H1 (cell line): ENCODE measurements around the gene PRR5. TPM values are rescaled to one million over a fixed set of nuclear protein-coding genes. Genes with fewer than 3 reads are reported as not detected.

Experiments
- CTCF ChIA-PET: fragments of 300-600 bp; sonication (Branson Sonifier 250); formaldehyde crosslinking; loops from one replicate; lab custom pipeline; 2021; ENCODE audit not compliant: partially characterized antibody; lab: Charles Lee
- POLR2A ChIA-PET: fragments of 300-600 bp; sonication (Branson Sonifier 250); formaldehyde crosslinking; loops from one replicate; lab custom pipeline; 2021; ENCODE audit warnings: inconsistent platforms; ENCODE audit not compliant: partially characterized antibody; lab: Charles Lee
- DNase-seq, 2 experiments: peaks; one replicate each; pipeline versions ENCODE4 v3.0.0 to v3.0.0-alpha.2; 2010 to 2022; ENCODE audit warnings: low spot score in 2 of 2, low read depth in 1 of 2, mixed read lengths in 1 of 2
- FAIRE-seq: peaks from 2 replicates; lab custom pipeline; 2011; peaks lifted over from hg19 to GRCh38; lab: Jason Lieb, UNC
- H2AFZ ChIP-seq: 2 replicates; pipeline ENCODE4 v1.8.1; 2012; ENCODE audit warnings: low read length, inconsistent platforms
- H2AK5ac ChIP-seq: 2 replicates; pipeline ENCODE4 v1.6.1; 2013; ENCODE audit warnings: low read depth, low read length
- H2BK120ac ChIP-seq: replicated peaks from 2 replicates; pipeline ENCODE3; 2013; ENCODE audit warnings: low read depth, low read length, inconsistent platforms
- H2BK12ac ChIP-seq: 2 replicates; pipeline ENCODE4 v1.6.1; 2013; ENCODE audit warnings: low read depth, low read length
- H2BK15ac ChIP-seq: 2 replicates; pipeline ENCODE4 v1.6.1; 2013; ENCODE audit warnings: low read length
- H2BK20ac ChIP-seq: 2 replicates; pipeline ENCODE4 v1.6.1; 2013; ENCODE audit warnings: low read length
- H2BK5ac ChIP-seq: 2 replicates; pipeline ENCODE4 v1.6.1; 2013; ENCODE audit warnings: low read depth, low read length
- H3K14ac ChIP-seq: 2 replicates; pipeline ENCODE4 v1.6.1; 2013; ENCODE audit warnings: inconsistent platforms; ENCODE audit not compliant: insufficient read length
- H3K18ac ChIP-seq: 2 replicates; pipeline ENCODE4 v1.6.1; 2013; ENCODE audit warnings: low read length; ENCODE audit errors: extremely low read depth
- H3K23ac ChIP-seq: 2 replicates; pipeline ENCODE4 v1.6.1; 2013; ENCODE audit warnings: inconsistent platforms; ENCODE audit not compliant: insufficient read length
- H3K23me2 ChIP-seq: 2 replicates; pipeline ENCODE4 v1.6.1; 2013; ENCODE audit warnings: low read depth, low read length
- H3K27ac ChIP-seq: 2 replicates; pipeline ENCODE4 v1.6.1; 2011; ENCODE audit warnings: low read depth, low read length, inconsistent platforms
- H3K27me3 ChIP-seq, 4 experiments: replicated peaks in 1 of 4; 1 replicate in 1 of 4; 2 replicates in 3 of 4; pipeline versions ENCODE4 v1.6.1 to v1.8.1; 2011 to 2013; ENCODE audit warnings: low read length in 3 of 4, mild to moderate bottlenecking in 3 of 4, inconsistent platforms in 2 of 4, mixed read lengths in 2 of 4, moderate library complexity in 1 of 4; ENCODE audit not compliant: control insufficient read depth in 3 of 4, insufficient read depth in 3 of 4; ENCODE audit errors: extremely low read depth in 1 of 4
- H3K36me3 ChIP-seq, 4 experiments: 2 replicates each; pipeline versions ENCODE4 v1.6.1 to v1.8.1; 2011 to 2013; ENCODE audit warnings: mild to moderate bottlenecking in 4 of 4, low read length in 3 of 4, moderate library complexity in 2 of 4, control low read depth in 1 of 4, inconsistent platforms in 1 of 4; ENCODE audit not compliant: insufficient read depth in 4 of 4, control insufficient read depth in 2 of 4
- H3K4ac ChIP-seq: replicated peaks from 2 replicates; pipeline ENCODE3; 2013; ENCODE audit warnings: low read length, low read depth, mixed read lengths, inconsistent platforms; ENCODE audit not compliant: insufficient read length
- H3K4me1 ChIP-seq, 4 experiments: replicated peaks in 1 of 4; 1 replicate in 1 of 4; 2 replicates in 3 of 4; pipeline versions ENCODE4 v1.6.1 to v1.8.1; 2011 to 2013; ENCODE audit warnings: low read length in 3 of 4, inconsistent platforms in 2 of 4, mixed read lengths in 1 of 4; ENCODE audit not compliant: insufficient read depth in 4 of 4, control insufficient read depth in 3 of 4
- H3K4me2 ChIP-seq, 2 experiments: 2 replicates each; pipeline versions ENCODE4 v1.6.1 to v1.8.1; 2011 to 2013; ENCODE audit warnings: low read depth in 2 of 2, low read length in 2 of 2, control low read depth in 1 of 2, inconsistent platforms in 1 of 2, mild to moderate bottlenecking in 1 of 2; ENCODE audit not compliant: insufficient read depth in 1 of 2
- H3K4me3 ChIP-seq, 4 experiments: fragments of 200-600, 300-600 bp in 1 of 4; sonication (generic), shearing (Covaris generic), sonication (Bioruptor Twin) in 1 of 4; 2 replicates each; pipeline versions ENCODE4 v1.5.1 to v1.8.1; 2011 to 2016; ENCODE audit warnings: low read length in 4 of 4, low read depth in 3 of 4, control low read depth in 2 of 4, inconsistent platforms in 2 of 4, mild to moderate bottlenecking in 2 of 4, mixed read lengths in 1 of 4, moderate library complexity in 1 of 4; ENCODE audit not compliant: insufficient read depth in 2 of 4; ENCODE audit errors: extremely low read depth in 1 of 4
- H3K56ac ChIP-seq: replicated peaks from 2 replicates; pipeline ENCODE3; 2013; ENCODE audit warnings: low read depth, mild to moderate bottlenecking, mixed read lengths, low read length, inconsistent platforms; ENCODE audit not compliant: insufficient read length
- H3K79me1 ChIP-seq: 2 replicates; pipeline ENCODE4 v1.6.1; 2013; ENCODE audit warnings: low read depth, low read length, control low read depth
- H3K79me2 ChIP-seq, 2 experiments: 2 replicates each; pipeline versions ENCODE4 v1.6.1 to v1.8.1; 2012 to 2013; ENCODE audit warnings: low read length in 2 of 2, mild to moderate bottlenecking in 2 of 2, inconsistent platforms in 1 of 2; ENCODE audit not compliant: insufficient read depth in 2 of 2, control insufficient read depth in 1 of 2
- H3K9ac ChIP-seq, 4 experiments: replicated peaks in 1 of 4; 1 replicate in 1 of 4; 2 replicates in 3 of 4; pipeline versions ENCODE4 v1.6.1 to v1.8.1; 2011 to 2013; ENCODE audit warnings: low read depth in 3 of 4, low read length in 3 of 4, control low read depth in 2 of 4, mild to moderate bottlenecking in 2 of 4, moderate library complexity in 2 of 4, inconsistent platforms in 1 of 4; ENCODE audit errors: extremely low read depth in 1 of 4
- H3K9me3 ChIP-seq, 2 experiments: 2 replicates each; pipeline versions ENCODE4 v1.6.1 to v1.8.1; 2012 to 2013; ENCODE audit warnings: mild to moderate bottlenecking in 2 of 2, moderate library complexity in 2 of 2, control low read depth in 1 of 2, inconsistent platforms in 1 of 2, low read depth in 1 of 2, low read length in 1 of 2, mixed read lengths in 1 of 2; ENCODE audit not compliant: insufficient read depth in 2 of 2
- H4K20me1 ChIP-seq, 2 experiments: replicated peaks in 1 of 2; 2 replicates each; pipeline versions ENCODE3 to v1.8.1; 2011 to 2013; ENCODE audit warnings: inconsistent platforms in 2 of 2, low read length in 2 of 2, mild to moderate bottlenecking in 1 of 2; ENCODE audit not compliant: insufficient read depth in 2 of 2, control insufficient read depth in 1 of 2
- H4K5ac ChIP-seq: 2 replicates; pipeline ENCODE4 v1.6.1; 2013; ENCODE audit warnings: low read length, low read depth, mixed read lengths, inconsistent platforms; ENCODE audit not compliant: insufficient read length
- H4K8ac ChIP-seq: 2 replicates; pipeline ENCODE4 v1.8.0; 2013; ENCODE audit warnings: mild to moderate bottlenecking, moderate library complexity, low read length, inconsistent platforms; ENCODE audit not compliant: insufficient read depth; ENCODE audit errors: extremely low read depth
- H4K91ac ChIP-seq: replicated peaks from 2 replicates; pipeline ENCODE3; 2013; ENCODE audit warnings: low read length, mixed read lengths, inconsistent platforms; ENCODE audit not compliant: insufficient read length
- WGBS, 2 experiments: shearing (Covaris generic) in 1 of 2; methylation state at CpG; one replicate each; pipeline versions ENCODE4 v1.1.6 to v1.1.7; 2013 to 2015; ENCODE audit warnings: low lambda C conversion rate in 2 of 2, mixed read lengths in 2 of 2, inconsistent platforms in 1 of 2, low coverage in 1 of 2, missing lambda C conversion rate in 1 of 2; ENCODE audit not compliant: insufficient replicate concordance in 2 of 2, insufficient coverage in 1 of 2, insufficient read length in 1 of 2; ENCODE audit errors: extremely low coverage in 1 of 2, missing lambda C conversion rate in 1 of 2; 5-methylcytosine and 5-hydroxymethylcytosine counted together
- polyA plus RNA-seq, 7 experiments: library from polyadenylated mRNA; depleted of rRNA in 3 of 7; stranded (reverse) in 5 of 7; unstranded in 2 of 7; fragments of >200 nt in 5 of 7; fragments of 200-250 nt in 2 of 7; gene quantifications; 1 replicate in 5 of 7; 2 replicates in 1 of 7; 4 replicates in 1 of 7; pipeline versions ENCODE4 v1.2.1 to v1.2.3, GENCODE V29; 2011 to 2013; ENCODE audit warnings: missing spikeins in 2 of 7, mixed read lengths in 2 of 7
- total RNA-seq: library from RNA; stranded (reverse); fragmentation: NEBNext Ultra II Directional; extraction: Animal tissue kit (Norgen Biotek cat#: 25700); gene quantifications from 2 replicates; pipeline ENCODE4 v1.2.1, GENCODE V29; 2021

The PRR5 gene
- total and polyA plus RNA-seq, 2 of the 8 experiments (the other 6 are each of a cell fraction or from before 2014, with no cell fraction given): 16.5 to 25.7 TPM

- H4K20me1 ChIP-seq: peaks cover 0 to 3% of the 10 kb centered on the region in 2 experiments
- H2BK120ac ChIP-seq: no peak overlapping the region
- H3K4ac ChIP-seq: no peak overlapping the region
- peaks cover 0 to 5% (median 0%) of the 10 kb centered on the region in 4 experiments; a peak in 1 of 7 replicates for H3K27me3 ChIP-seq
- WGBS, 2 experiments: 94% methylated on average over 11 of the region's 11 CpGs; no CpG with 5 or more reads in 1 of the 2 experiments
- H3K36me3 ChIP-seq: no peaks in the 10 kb centered on the region
- CTCF ChIA-PET: interaction anchor here (0.6 to 1.3 kb wide), 4 partner anchors 8 to 368 kb away, joined by 3 to 5 read pairs (median 4); no protein-coding TSS in a partner anchor
- no peaks in the 10 kb centered on the region for H3K79me1 ChIP-seq
- POLR2A ChIA-PET: interaction anchor here (1.0 kb wide), 1 partner anchor 12 kb away, joined by 3 read pairs; no protein-coding TSS in a partner anchor
- no peak overlapping the region for H3K23ac ChIP-seq
- no peak overlapping the region for H3K56ac ChIP-seq
- no peak overlapping the region for H2AFZ ChIP-seq
- no peak overlapping the region for H3K9ac ChIP-seq
- H2BK12ac ChIP-seq: no peak overlapping the region
- H3K4me1 ChIP-seq: peaks cover 0 to 22% (median 7%) of the 10 kb centered on the region in 4 experiments; a peak in 4 of 7 replicates
- no peak overlapping the region for H3K14ac ChIP-seq
- H4K5ac ChIP-seq: no peak overlapping the region
- no peak overlapping the region for H3K4me3 ChIP-seq
- FAIRE-seq (no peak), DNase-seq (no peak)
- H2BK20ac ChIP-seq: no peak overlapping the region
- H3K23me2 ChIP-seq: no peaks in the 10 kb centered on the region
- no peak overlapping the region for H3K4me2 ChIP-seq
- H2AK5ac ChIP-seq: no peak overlapping the region
- no peaks in the 10 kb centered on the region for H3K79me2 ChIP-seq
- no peak overlapping the region for H4K91ac ChIP-seq
- H3K9me3 ChIP-seq: no peaks in the 10 kb centered on the region
- H2BK15ac ChIP-seq: no peak overlapping the region
- H4K8ac ChIP-seq: no peak overlapping the region
- no peak overlapping the region for H3K27ac ChIP-seq
- no peak overlapping the region for H3K18ac ChIP-seq
- no peak overlapping the region for H2BK5ac ChIP-seq
Observed at GRCh38 chr22:44743247-44743646, 41.2 kb downstream of the PRR5 start.
